Suprapubic skin (tissue), 4 donors: ENCODE data around the gene UTS2B. TPM values are rescaled to one million over a fixed set of nuclear protein-coding genes. Genes with fewer than 3 reads are reported as not detected.
A peak's percentile ranks its signal among the peaks of the same experiment; 100 is the strongest.
"Not testable (repeated sequence)": the region's sequence is repeated elsewhere in the genome, so short reads cannot be mapped to it uniquely, and the experiment has no call there.

Experiments used
- DNase-seq, 2 donors: peaks; one replicate each; pipeline ENCODE4 v3.0.0-alpha.2; 2019; ENCODE audit warnings: low spot score in 2 of 2
- H3K27ac ChIP-seq: fragments of 200-600 bp; sonication (generic); one replicate; pipeline ENCODE4 v1.5.1; 2019
- H3K27me3 ChIP-seq: fragments of 200-600 bp; sonication (generic); one replicate; pipeline ENCODE4 v1.5.1; 2019
- H3K36me3 ChIP-seq: fragments of 200-600 bp; sonication (generic); one replicate; pipeline ENCODE4 v1.5.1; 2019
- H3K4me1 ChIP-seq: fragments of 200-600 bp; sonication (generic); one replicate; pipeline ENCODE4 v1.5.1; 2019
- H3K4me3 ChIP-seq: fragments of 200-600 bp; sonication (generic); one replicate; pipeline ENCODE4 v1.5.1; 2019; ENCODE audit warnings: mild to moderate bottlenecking
- H3K9me3 ChIP-seq: fragments of 200-600 bp; sonication (generic); one replicate; pipeline ENCODE4 v1.5.1; 2019
- CTCF ChIP-seq, 2 donors: fragments of 200-600 bp in 1 of 2; fragments of 450-650 bp in 1 of 2; sonication (generic) in 1 of 2; IDR thresholded peaks; one replicate each; pipeline ENCODE4 v1.5.1; 2016 to 2019; ENCODE audit warnings: antibody characterized with exemption in 2 of 2, mild to moderate bottlenecking in 1 of 2, moderate library complexity in 1 of 2
- EP300 ChIP-seq: sonication (generic); formaldehyde crosslinking; IDR thresholded peaks from one replicate; pipeline ENCODE4 v1.6.1; 2017; ENCODE audit warnings: antibody characterized with exemption
- POLR2A ChIP-seq, 2 donors: fragments of 450-650 bp; IDR thresholded peaks; one replicate each; pipeline ENCODE4 v1.6.1; 2017; ENCODE audit warnings: antibody characterized with exemption in 2 of 2, mild to moderate bottlenecking in 2 of 2, moderate library complexity in 2 of 2
- POLR2AphosphoS5 ChIP-seq, 3 donors: sonication (generic); formaldehyde crosslinking; IDR thresholded peaks; one replicate each; pipeline ENCODE4 v1.6.1; 2017; ENCODE audit warnings: antibody characterized with exemption in 3 of 3
- WGBS: methylation state at CpG from one replicate; pipeline ENCODE4 v1.1.5; 2018; 5-methylcytosine and 5-hydroxymethylcytosine counted together
- total RNA-seq, 4 donors: library from RNA; depleted of rRNA; stranded (reverse); fragments of >200 nt; gene quantifications; one replicate each; pipeline ENCODE4 v1.1.0, GENCODE V29; 2016

UTS2B gene
- total RNA-seq, 4 donors from 2014 or later = 1.0 TPM; not detected in 3

GRCh38 chr3:191254098-191254873 lies 76.0 kb downstream of the UTS2B start:
- Histone ChIP-seq H3K4me1 (no peaks in the 10 kb centered on the region), H3K27me3 (no peaks in the 10 kb centered on the region), H3K27ac (no peak overlapping the region), H3K36me3 (no peaks in the 10 kb centered on the region), H3K9me3 (no peaks in the 10 kb centered on the region), H3K4me3 (no peak overlapping the region)
- WGBS = 90% methylated on average over 3 of the region's 3 CpGs
- no peak for TF ChIP-seq EP300
- TF ChIP-seq POLR2AphosphoS5 (IDR thresholded peaks at IDR 0.05) = no peak
- TF ChIP-seq POLR2A (IDR thresholded peaks at IDR 0.05) = no peak
- TF ChIP-seq CTCF (IDR thresholded peaks at IDR 0.05) = no peak
- no peak for DNase-seq

- WGBS = 87% methylated on average over 6 of the region's 6 CpGs
- H3K36me3 ChIP-seq = no peaks in the 10 kb centered on the region
- DNase-seq = no peak
- no peak for TF ChIP-seq POLR2A (IDR thresholded peaks at IDR 0.05)
- no peak for TF ChIP-seq CTCF (IDR thresholded peaks at IDR 0.05)
- no peak for TF ChIP-seq EP300
- no peak for TF ChIP-seq POLR2AphosphoS5 (IDR thresholded peaks at IDR 0.05)
- no peaks in the 10 kb centered on the region for H3K27me3 ChIP-seq
- no peaks in the 10 kb centered on the region for H3K9me3 ChIP-seq
- no peaks in the 10 kb centered on the region for H3K4me1 ChIP-seq
- H3K27ac ChIP-seq = no peak overlapping the region
- H3K4me3 ChIP-seq = no peak overlapping the region
Observed at GRCh38 chr3:191253089-191253799, 77.1 kb downstream of the UTS2B start.

- no peak for DNase-seq
- WGBS = 58% methylated on average over 1 of the region's 1 CpG
- Histone ChIP-seq H3K36me3 (no peaks in the 10 kb centered on the region), H3K27me3 (no peaks in the 10 kb centered on the region), H3K27ac (no peak overlapping the region), H3K9me3 (no peaks in the 10 kb centered on the region), H3K4me3 (no peak overlapping the region), H3K4me1 (no peaks in the 10 kb centered on the region)
- no peak for TF ChIP-seq EP300
- TF ChIP-seq POLR2AphosphoS5 (IDR thresholded peaks at IDR 0.05) = no peak
- TF ChIP-seq POLR2A (IDR thresholded peaks at IDR 0.05) = no peak
- no peak for TF ChIP-seq CTCF (IDR thresholded peaks at IDR 0.05)
Observed at GRCh38 chr3:191246630-191247029, 83.7 kb downstream of the UTS2B start.

GRCh38 chr3:191246034-191246433 lies 84.3 kb downstream of the UTS2B start:
- not testable (repeated sequence) for H3K27me3 ChIP-seq, H3K9me3 ChIP-seq, DNase-seq, H3K4me1 ChIP-seq, H3K36me3 ChIP-seq, H3K27ac ChIP-seq, H3K4me3 ChIP-seq
- 69% methylated on average over 5 of the region's 5 CpGs for WGBS

GRCh38 chr3:191244242-191244867 lies 86.0 kb downstream of the UTS2B start:
- 24% methylated on average over 2 of the region's 2 CpGs for WGBS

More at GRCh38 chr3:191244242-191244867, 86.0 kb downstream of the UTS2B start:
- H3K27me3 ChIP-seq = no peaks in the 10 kb centered on the region
- no peak overlapping the region for H3K27ac ChIP-seq
- H3K36me3 ChIP-seq = no peaks in the 10 kb centered on the region
- H3K9me3 ChIP-seq = no peaks in the 10 kb centered on the region
- TF ChIP-seq POLR2AphosphoS5 (IDR thresholded peaks at IDR 0.05) (no peak), CTCF (IDR thresholded peaks at IDR 0.05) (peak in 1 of 2 donors; percentile 36)
- no peaks in the 10 kb centered on the region for H3K4me1 ChIP-seq
- no peak overlapping the region for H3K4me3 ChIP-seq
- no peak for DNase-seq
